ENCODE results near the gene HTRA2.
A peak's percentile ranks its signal among the peaks of the same experiment; 100 is the strongest.
"Not testable (repeated sequence)": the region's sequence is repeated elsewhere in the genome, so short reads cannot be mapped to it uniquely, and the experiment has no call there.

The HTRA2 gene

DNA sequence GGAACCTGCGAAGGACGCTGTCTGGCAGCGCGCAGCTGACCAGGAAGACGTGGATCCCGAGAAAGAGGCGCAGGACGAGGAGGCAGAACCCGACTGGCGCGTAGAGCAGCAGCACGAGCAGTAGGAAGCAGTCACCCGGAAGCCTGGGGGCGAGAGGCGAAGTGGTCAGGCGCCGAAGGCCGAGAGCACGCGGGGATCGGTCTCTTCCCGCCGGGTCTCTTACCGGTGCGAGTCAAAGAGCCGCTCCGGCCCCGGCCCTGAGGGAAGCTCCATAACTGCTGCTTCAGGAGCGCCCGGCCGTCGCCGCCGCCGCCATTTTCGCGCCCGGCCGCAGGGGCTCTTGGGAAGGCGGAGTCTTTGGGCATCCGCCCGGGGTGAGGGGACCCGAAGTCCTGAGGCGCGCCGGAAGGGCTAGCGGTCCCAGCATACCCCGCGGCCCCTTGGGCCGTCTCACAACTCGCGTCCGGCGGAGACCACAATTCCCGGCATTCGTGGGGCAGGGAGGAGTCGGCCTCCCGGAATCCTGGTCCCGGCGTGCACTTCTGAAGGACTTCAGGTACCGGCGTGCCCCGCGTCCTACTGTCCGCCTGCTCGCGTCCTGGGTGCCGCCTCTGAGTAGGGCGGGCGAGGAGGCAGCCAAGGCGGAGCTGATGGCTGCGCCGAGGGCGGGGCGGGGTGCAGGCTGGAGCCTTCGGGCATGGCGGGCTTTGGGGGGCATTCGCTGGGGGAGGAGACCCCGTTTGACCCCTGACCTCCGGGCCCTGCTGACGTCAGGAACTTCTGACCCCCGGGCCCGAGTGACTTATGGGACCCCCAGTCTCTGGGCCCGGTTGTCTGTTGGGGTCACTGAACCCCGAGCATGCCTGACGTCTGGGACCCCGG lies at the start of gene HTRA2, which contains the start of gene AUP1:
Gene HTRA2, plus strand, starts transcription at position 577 of the 882 bp plus-strand sequence. Its CDS starts 74 bp downstream, at position 651.
Gene AUP1, minus strand, starts transcription at position 350 of the 882 bp plus-strand sequence. Its CDS starts 77 bp downstream, at position 273.
- DNase-seq, result peak; percentile 97

- DNase-seq, result no peak
Observed at GRCh38 chr2:74481431-74481830, 48.3 kb upstream of the HTRA2 start.

- peak; percentile 68 for DNase-seq
Observed at GRCh38 chr2:74481961-74482800, 47.6 kb upstream of the HTRA2 start.

DNA sequence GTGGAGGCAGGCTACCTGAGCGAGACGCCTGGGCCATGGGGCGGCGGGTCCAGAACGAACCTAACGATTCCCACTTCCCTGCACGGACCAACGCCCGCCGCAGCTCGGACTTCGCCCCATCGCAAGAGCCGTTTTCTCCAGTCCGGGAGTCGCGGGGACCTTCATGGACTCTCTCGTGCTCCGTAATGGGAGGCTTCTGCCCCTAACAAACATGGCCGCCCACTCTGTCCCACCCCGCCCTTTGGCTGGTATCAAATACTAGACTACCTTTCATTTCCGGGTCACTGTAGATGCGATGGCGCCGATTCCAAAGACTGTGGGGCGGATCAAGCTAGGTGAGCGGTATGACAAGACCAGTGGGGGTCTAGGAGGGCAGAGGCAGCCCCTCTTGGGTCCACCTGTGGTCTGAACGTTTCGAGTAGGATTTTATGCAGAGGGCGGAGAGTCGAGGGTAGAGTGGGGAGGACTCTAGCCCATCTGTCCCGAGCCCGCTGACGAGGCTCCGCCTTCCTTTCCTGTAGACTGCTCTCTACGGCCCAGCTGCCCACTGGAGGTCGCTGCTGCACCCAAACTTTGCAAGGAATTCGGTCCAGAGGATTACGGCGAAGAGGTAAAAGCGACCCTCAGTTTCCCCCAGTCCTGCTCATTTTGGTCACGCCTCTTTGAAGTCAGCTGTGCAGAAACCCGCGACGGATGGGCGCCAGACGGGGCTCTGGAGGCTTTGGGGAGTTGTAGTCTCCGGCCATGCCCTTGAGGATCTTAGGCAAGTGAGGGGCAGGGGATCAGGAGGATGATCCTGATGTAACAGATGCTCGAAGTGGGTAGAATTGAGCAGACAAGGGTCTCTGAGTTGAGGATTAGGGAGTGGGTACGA lies 46.7 kb upstream of the HTRA2 start, which contains the start of the genes CCDC142 and TTC31:
Gene CCDC142, minus strand, starts transcription at position 198 of the 874 bp plus-strand sequence. Its CDS starts 161 bp downstream, at position 37.
Gene TTC31, plus strand, starts transcription at position 281 of the 874 bp plus-strand sequence. Its CDS starts 15 bp downstream, at position 296.
- peak; percentile 93 for DNase-seq

DNA sequence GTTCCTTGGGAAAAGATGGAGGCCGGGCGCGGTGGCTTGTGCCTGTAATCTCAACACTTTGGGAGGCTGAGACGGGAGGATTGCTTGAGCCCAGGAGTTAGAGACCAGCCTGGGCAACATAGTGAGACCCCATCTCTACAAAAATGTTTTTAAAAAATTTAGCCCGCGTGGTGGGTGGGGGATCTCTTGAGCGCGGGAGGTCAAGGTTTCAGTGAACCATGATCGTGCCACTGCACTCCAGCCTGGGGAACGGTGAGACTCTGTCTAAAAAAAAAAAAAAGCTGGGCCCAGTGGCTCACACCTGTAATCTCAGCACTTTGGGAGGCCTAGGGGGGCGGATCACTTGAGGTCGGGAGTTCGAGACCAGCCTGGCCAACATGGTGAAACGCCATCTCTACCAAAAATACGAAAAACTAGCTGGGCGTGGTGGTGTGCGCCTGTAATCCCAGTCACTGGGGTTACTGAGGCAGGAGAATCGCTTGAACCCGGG lies 46.0 kb upstream of the HTRA2 start:
- DNase-seq, result not testable (repeated sequence)

DNA sequence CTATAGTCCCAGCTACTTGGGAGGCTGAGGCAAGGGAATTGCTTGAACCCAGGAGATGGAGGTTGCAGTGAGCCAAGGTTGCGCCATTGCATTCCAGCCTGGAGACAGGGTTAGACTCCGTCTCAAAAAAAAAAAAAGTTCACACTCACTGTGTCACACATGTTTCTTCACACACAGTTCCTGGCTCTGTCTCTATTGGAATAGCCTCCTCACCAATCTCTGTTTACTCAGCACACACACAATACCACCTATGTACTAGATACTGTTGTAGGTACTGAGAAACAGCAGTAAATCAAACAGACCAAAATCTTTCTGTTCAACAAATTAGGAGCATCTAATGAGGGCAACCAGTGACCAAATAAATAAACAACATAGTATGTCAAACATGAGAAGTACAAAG lies 43.6 kb upstream of the HTRA2 start:
- no peak for DNase-seq

DNA sequence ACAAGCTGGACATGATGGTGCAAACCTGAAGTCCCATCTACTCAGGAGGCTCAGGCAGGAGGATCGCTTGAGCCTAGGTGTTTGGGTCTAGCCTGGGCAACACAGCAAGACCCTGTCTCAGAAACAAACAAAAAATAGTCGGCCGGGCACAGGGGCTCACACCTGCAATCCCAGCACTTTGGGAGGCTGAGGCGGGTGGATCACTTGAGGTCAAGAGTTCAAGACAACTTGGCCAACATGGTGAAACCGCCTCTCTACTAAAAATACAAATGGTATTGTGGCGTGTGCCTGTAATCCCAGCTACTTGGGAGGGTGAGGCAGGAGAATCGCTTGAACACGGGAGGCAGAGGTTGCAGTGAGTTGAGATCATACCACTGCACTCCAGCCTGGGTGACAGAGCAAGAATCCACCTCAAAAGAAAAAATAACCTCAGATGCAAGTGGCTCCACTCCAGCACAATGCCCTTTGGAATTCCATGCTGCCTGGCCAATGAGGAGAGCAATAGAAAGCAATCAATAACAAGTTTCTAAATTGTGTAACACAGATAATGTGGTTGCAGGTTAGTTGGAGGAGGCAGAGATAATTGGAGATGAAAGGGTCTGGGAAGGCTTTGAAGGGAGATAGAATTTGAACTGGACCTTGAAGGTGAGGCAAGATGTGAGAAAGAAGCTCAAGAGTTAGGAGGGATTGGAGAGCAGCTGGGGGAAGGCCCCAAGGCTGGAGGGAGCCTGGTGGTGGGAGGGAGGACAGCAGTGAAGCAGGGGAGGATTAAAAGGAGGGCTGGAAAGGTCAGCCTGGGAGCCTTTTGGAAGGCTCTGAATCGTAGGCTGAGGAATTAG lies 40.9 kb upstream of the HTRA2 start:
- no peak for DNase-seq

DNA sequence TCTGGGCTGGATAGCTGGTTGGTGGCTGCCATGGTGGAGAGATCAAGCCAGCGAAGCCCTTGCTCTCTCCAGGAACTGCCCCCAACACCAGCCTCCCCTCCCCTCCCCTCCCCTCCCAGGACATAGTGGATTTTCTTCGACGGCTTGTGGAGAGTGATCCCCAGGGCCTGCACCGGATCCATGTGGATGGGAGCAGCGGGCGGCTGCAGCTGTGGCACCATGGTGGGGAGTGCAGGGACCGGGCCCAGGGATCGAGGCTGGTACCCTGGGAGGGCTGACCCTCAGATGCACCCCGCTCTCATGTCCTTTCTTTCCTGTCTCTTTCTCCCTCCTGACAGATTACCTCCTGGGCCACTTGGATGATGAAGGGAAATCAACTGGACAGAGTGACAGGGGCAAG lies 39.8 kb upstream of the HTRA2 start:
- DNase-seq, result no peak

- DNase-seq, result no peak
Observed at GRCh38 chr2:74491648-74492544, 37.8 kb upstream of the HTRA2 start.

DNA sequence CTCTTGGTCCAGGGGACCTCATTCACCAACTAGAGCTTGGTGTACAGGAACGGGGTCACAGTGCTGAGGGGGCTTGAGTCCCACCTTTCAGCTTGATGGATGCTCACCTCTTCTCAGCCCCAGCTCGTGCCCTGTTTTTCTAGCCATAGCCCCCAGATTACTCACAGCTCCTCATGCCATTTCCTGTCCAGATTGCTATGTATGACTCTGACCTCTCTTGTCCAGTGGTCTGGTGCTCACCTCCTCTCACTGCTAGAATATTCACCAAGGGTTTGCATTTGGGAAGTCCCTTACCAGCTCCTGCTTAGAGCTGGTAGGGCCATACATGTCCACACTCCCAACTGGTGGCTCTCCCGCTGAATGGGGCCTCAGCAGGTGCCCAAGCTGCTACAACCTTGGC lies 36.2 kb upstream of the HTRA2 start:
- no peak for DNase-seq

DNA sequence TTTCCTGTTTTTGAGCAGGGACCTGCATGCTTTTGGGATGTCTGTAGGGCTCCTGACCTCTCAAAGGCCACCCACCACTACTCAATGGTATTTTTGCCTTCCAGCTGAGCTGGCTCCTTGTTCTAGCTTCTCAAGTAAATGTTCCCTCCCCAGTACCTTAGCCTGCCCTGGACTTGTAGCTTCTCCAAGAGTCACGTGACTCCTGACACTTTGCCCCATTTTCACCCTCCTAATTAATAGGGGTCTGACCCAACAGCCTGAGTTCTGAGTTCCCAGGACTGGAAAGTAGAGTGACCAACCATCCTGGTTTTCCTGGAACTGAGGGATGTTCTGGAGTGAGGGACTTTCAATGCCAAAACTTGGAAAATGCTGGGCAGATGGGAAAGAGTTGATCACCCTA lies 34.3 kb upstream of the HTRA2 start:
- no peak for DNase-seq

- DNase-seq, result no peak
Observed at GRCh38 chr2:74496997-74497776, 32.5 kb upstream of the HTRA2 start.

DNA sequence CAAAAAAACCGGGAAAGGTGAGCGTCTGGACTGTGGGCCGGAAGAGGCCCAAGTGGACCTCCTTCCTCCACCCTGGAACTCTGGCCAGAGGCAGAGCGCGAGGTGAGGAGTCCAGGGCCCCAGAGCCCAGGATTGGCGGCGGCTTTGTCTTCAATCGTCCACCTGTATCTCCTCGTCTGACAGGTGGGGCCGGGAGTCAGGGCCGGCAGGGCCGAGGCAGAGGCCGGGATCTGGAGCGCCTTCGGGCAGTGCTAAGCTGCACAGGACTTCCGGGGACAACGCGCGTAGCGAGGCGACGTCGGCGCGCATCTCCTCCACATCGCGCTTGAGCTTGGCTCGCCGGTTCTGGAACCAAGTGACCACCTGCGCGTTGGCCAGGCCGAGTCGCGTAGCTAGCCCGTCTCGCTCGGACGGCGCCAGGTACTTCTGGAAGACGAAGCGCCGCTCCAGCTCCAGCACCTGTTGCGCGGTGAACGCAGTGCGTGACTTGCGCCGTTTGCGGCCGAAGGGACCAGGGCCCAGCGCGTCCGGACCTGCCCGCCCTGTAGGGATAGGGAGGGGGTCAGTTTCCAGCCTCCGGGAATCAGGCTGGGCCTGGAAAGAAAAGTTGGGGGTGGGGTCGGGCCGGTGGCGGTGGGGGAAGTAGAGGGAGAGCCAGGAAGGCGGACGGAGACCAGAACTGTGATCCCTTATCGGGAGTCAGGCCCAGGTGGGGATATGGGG lies 31.8 kb upstream of the HTRA2 start:
- DNase-seq, result peak; percentile 44

- DNase-seq, result peak; percentile 34
Observed at GRCh38 chr2:74498500-74499266, 31.1 kb upstream of the HTRA2 start.

- DNase-seq, result no peak
Observed at GRCh38 chr2:74499267-74499939, 30.3 kb upstream of the HTRA2 start, which contains the start of gene LBX2. Gene LBX2, minus strand, starts transcription at chr2:74499603. Its CDS starts 66 bp downstream, at chr2:74499537.

DNA sequence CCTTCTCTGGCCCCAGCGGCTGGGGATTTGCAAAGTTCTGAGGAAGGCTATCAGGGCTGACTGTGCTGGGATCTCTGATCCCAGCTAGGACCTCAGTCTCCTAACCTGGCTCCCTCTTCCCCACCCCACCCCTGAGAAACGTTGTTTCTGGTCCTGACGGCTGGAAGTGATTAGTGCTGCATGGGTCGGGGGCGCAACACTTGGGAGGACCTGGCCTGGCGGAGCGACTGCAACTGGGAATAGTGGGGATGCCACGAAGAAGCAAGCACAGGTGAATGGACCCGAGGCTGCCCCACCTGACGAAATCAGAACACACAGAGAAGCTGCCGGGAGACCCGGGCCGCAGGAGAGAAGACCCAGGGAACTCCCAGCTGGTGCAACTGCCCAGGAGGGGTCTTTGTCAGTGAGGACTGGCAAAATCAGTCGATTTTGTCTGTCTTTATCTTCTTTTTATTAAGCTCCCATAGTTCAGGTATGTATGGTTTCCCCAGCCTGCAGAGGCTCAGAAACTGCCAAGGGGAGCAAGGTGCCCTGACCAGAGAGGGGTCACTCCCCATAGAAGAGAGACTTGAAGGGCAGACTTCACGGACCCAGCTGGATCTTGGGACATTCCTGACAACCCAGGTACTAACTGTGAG lies 29.7 kb upstream of the HTRA2 start:
- no peak for DNase-seq

GRCh38 chr2:74500578-74500946 lies 29.2 kb upstream of the HTRA2 start:
- DNase-seq, result no peak

Measured in NCI-H69 (cell line).